HG03066 (cell line): Measurements from ENCODE around the gene FARP2.

Source experiments
- ATAC-seq: cut with Tn5 transposase; IDR thresholded peaks from one replicate; pipeline ENCODE4 v1.9.1; 2021; ENCODE audit warnings: low read depth; ENCODE audit not compliant: unreplicated experiment

FARP2 gene

DNA sequence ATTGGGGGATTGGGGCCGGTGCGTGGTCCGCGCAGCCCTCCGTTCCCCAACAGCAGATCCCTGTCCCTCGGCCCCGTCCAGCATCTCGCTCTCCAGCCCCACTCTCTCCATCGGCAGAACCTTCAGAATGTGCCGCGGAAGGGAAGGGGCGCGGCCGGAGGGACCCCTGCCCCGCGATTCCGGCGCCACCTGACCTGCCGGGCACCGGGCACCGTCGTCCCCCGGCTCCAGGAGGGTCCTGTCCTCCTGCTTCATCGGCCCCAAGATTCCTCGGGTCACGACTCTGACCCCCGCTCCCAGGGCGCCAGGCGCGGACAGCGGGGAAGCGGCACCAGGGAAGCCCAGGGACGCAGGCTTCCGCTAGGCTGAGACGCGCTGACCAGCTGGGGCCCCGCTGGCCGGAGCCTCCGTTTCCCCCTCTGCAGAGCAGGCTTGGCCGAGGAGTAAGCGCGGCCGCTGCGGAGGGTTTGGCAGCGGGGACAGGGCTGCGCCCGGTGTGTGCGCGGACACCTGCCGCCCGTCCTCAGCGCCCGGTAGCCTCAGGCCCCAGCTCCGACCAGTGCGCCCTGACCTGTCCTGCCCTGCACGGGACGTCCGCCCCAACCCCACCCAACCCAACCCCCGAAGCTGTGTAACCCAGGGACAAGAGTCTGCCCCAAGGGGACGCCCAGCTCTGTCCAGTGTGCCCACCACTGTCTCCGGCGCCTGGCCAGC lies 185.6 kb downstream of the FARP2 start:
- no peak for ATAC-seq

DNA sequence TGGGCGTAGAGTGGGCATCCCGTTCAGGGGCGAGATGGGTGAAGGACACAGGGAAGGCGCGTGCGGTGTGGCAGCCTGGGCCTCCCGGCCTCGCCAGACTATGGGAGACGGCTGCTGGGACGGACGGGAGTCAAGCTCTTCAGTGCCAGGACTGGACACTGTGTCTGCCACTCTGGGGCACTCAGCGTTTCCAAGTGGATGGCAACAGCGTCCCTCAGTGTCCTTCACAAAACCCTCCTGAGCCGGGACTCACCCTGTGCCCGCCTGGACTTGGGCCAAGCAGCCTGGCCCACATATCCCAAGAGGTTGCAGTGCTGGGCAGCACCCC lies 186.2 kb downstream of the FARP2 start:
- no peak for ATAC-seq
